ENCODE results near the gene SENP5. TPM values are rescaled to one million over a fixed set of nuclear protein-coding genes. Genes with fewer than 3 reads are reported as not detected.
"Not testable (repeated sequence)": the region's sequence is repeated elsewhere in the genome, so short reads cannot be mapped to it uniquely, and the experiment has no call there.

SENP5 gene
- total and polyA plus RNA-seq, 9 of the 15 experiments (the other 6 are each of a cell fraction or from before 2014, with no cell fraction given): 18.3 to 59.7 (median 35.8) TPM

DNA sequence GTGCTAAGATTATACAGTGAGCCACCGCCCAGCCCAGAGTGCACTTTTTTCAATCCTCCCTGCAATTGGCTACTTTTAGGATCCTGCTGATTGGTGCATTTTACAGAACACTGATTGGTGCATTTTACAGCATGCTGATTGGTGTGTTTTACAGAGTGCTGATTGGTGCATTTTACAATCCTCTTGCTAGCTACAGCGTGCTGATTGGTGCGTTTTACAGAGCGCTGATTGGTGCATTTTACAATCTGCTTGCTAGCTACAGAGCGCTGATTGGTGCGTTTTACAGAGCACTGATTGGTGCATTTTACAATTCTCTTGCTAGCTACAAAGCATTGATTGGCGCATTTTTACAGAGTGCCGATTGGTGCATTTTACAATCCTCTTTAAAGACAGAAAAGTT lies 4.7 kb upstream of the SENP5 start:
- CTCF ChIA-PET (ENCODE audit: low intra/inter-chr PET ratio): not testable (repeated sequence)

More for the DNA sequence above, 4.7 kb upstream of the SENP5 start:
- H3K79me2 ChIP-seq (ENCODE audit: control insufficient read depth, insufficient read depth, low read length); H3K4me2 ChIP-seq (ENCODE audit: insufficient read depth, low read length); H3K27me3 ChIP-seq (ENCODE audit: control insufficient read depth in 2 of 2, insufficient read depth in 2 of 2, low read length in 2 of 2); H3K9ac ChIP-seq (ENCODE audit: insufficient read depth in 1 of 2, low read depth in 2 of 2, low read length in 2 of 2); POLR2A ChIA-PET; FAIRE-seq; H3K9me3 ChIP-seq (replicated peaks; ENCODE audit: control insufficient read depth, insufficient read depth, low read depth, low read length); H3K36me3 ChIP-seq (ENCODE audit: control insufficient read depth, insufficient read depth, low read length); ATAC-seq; H2AFZ ChIP-seq (ENCODE audit: low read depth, low read length); BruUV-seq (replicated peaks); H3K4me1 ChIP-seq (replicated peaks in 1 of 2; ENCODE audit: control insufficient read depth in 2 of 2, insufficient read depth in 2 of 2, low read length in 2 of 2); H3K27ac ChIP-seq (ENCODE audit: extremely low read depth, low read depth, low read length); in situ Hi-C loops (cut with MboI); H3K9me1 ChIP-seq (ENCODE audit: control insufficient read depth, insufficient read depth, low read length); H3K4me3 ChIP-seq; H4K20me1 ChIP-seq (replicated peaks; ENCODE audit: control insufficient read depth, insufficient read depth, low read length); intact Hi-C loops (cut with micrococcal nuclease): not testable (repeated sequence)
- TF ChIP-seq MBD2 (IDR thresholded peaks at IDR 0.05; ENCODE audit: borderline replicate concordance, low read depth) (peak; percentile 72; the same call in 1 of the 2 replicates), ZNF316 (IDR thresholded peaks at IDR 0.05) (peak; percentile 76), ASH1L (IDR thresholded peaks at IDR 0.05; ENCODE audit: borderline replicate concordance, low read depth, partially characterized antibody) (peak; percentile 82), NFYB (IDR thresholded peaks at IDR 0.05; ENCODE audit: extremely low read depth, insufficient read length) (peak; percentile 37), C11orf30 (IDR thresholded peaks at IDR 0.05; ENCODE audit: low read depth) (0 out of 2 replicates have a peak, but pooled peaks have one; percentile 7), RBM25 (IDR thresholded peaks at IDR 0.05; ENCODE audit: low read depth, low read length, severe bottlenecking) (peak; percentile 35), FOS (IDR thresholded peaks at IDR 0.05; ENCODE audit: extremely low read depth, insufficient read length) (peak; percentile 34), CC2D1A (IDR thresholded peaks at IDR 0.05) (peak; percentile 79)
- TF ChIP-seq, protein P1, sequence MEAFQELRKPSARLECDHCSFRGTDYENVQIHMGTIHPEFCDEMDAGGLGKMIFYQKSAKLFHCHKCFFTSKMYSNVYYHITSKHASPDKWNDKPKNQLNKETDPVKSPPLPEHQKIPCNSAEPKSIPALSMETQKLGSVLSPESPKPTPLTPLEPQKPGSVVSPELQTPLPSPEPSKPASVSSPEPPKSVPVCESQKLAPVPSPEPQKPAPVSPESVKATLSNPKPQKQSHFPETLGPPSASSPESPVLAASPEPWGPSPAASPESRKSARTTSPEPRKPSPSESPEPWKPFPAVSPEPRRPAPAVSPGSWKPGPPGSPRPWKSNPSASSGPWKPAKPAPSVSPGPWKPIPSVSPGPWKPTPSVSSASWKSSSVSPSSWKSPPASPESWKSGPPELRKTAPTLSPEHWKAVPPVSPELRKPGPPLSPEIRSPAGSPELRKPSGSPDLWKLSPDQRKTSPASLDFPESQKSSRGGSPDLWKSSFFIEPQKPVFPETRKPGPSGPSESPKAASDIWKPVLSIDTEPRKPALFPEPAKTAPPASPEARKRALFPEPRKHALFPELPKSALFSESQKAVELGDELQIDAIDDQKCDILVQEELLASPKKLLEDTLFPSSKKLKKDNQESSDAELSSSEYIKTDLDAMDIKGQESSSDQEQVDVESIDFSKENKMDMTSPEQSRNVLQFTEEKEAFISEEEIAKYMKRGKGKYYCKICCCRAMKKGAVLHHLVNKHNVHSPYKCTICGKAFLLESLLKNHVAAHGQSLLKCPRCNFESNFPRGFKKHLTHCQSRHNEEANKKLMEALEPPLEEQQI (IDR thresholded peaks at IDR 0.05): peak; percentile 63; the same call in 1 of the 2 replicates
- TF ChIP-seq, protein P2, sequence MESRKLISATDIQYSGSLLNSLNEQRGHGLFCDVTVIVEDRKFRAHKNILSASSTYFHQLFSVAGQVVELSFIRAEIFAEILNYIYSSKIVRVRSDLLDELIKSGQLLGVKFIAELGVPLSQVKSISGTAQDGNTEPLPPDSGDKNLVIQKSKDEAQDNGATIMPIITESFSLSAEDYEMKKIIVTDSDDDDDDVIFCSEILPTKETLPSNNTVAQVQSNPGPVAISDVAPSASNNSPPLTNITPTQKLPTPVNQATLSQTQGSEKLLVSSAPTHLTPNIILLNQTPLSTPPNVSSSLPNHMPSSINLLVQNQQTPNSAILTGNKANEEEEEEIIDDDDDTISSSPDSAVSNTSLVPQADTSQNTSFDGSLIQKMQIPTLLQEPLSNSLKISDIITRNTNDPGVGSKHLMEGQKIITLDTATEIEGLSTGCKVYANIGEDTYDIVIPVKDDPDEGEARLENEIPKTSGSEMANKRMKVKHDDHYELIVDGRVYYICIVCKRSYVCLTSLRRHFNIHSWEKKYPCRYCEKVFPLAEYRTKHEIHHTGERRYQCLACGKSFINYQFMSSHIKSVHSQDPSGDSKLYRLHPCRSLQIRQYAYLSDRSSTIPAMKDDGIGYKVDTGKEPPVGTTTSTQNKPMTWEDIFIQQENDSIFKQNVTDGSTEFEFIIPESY (CRISPR knock-in tag; IDR thresholded peaks at IDR 0.05): peak; percentile 32; the same call in 1 of the 2 replicates
- peak in 3 of 4 experiments; percentile 21 to 40 (median 34) for DNase-seq (ENCODE audit: extremely low read depth in 1 of 4, low spot score in 3 of 4)
- 57% methylated on average over 8 of the region's 8 CpGs for WGBS (ENCODE audit: insufficient coverage, low coverage, missing lambda C conversion rate)

Data from K562 (cell line).